ENCODE measurements around the gene GSG1L. TPM values are rescaled to one million over a fixed set of nuclear protein-coding genes. Genes with fewer than 3 reads are reported as not detected.

The GSG1L gene
- total RNA-seq, 1 experiment from 2014 or later: not detected

DNA sequence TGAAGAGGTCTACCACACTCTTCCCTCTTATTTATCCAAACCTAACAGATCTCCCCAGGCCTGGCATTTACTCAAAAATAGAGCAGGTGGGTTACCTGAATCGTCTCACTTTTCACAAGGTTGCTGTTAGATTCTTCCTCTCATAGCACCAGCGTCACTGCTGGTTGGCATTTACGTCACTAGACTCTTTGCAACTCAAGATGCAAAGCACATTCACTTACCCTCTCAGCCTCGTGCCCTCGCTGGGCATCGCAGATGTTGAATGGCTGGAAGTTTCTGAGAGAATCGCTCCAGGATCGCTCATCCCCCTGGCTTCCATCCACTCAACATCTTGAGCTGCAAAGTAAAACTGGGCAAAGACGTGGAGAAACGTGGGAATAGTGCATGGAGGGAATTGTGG is 21.9 kb downstream of the GSG1L start:
- Histone ChIP-seq H3K36me3 (no peaks in the 10 kb centered on the region), H3K27me3 (replicated peaks) (peaks cover 2% of the 10 kb centered on the region; the same call in 1 of the 2 replicates), H3K4me3 (no peak overlapping the region), H3K9me3 (replicated peaks) (no peaks in the 10 kb centered on the region), H3K27ac (no peak overlapping the region), H3K4me1 (replicated peaks) (no peaks in the 10 kb centered on the region)
- DNase-seq (ENCODE audit: low read depth in 1 of 2, low spot score in 2 of 2): no peak

DNA sequence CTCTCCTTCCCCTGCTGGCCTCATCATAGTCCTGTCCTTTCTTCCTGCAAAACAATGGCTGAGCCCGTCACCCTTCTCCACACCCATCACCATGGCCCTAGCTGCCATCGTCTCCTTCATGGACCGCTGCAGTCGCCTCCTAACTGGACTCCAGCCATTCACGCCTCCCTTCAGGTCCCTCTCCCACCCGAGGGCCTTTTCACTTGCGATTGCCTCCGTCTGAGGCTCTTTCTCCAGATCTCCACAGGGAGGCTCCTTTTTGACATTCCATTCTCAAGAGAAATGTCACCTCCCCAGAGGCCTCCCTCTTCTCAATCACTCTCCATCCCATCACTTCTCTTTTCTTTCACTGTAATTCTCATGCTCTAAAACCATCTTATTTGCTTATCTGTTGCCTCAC is 23.5 kb downstream of the GSG1L start:
- Histone ChIP-seq H3K4me3 (no peak overlapping the region), H3K27ac (no peak overlapping the region), H3K36me3 (no peaks in the 10 kb centered on the region), H3K27me3 (replicated peaks) (peaks cover 5% of the 10 kb centered on the region; the same call in 1 of the 2 replicates), H3K9me3 (replicated peaks) (no peaks in the 10 kb centered on the region), H3K4me1 (replicated peaks) (no peaks in the 10 kb centered on the region)
- DNase-seq (ENCODE audit: low read depth in 1 of 2, low spot score in 2 of 2): no peak

DNA sequence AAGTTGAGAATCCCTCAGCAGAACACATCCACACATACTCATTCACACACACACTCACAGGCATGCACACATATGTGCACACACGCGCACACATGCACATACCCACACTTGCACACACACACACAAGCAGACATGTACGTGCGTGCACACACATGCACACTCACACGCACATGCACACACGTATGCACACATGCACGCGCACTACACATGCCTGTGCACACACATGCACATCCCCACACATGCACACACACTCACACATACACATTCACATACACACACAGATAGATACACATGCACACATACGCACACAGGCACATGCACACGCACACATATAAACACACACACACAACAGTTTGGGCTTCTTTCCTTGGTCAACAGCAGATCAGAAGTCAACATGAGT is 24.0 kb downstream of the GSG1L start:
- Histone ChIP-seq H3K36me3 (no peaks in the 10 kb centered on the region), H3K4me1 (replicated peaks) (no peaks in the 10 kb centered on the region), H3K27ac (no peak overlapping the region), H3K27me3 (replicated peaks) (peaks cover 6% of the 10 kb centered on the region; the same call in 1 of the 2 replicates), H3K9me3 (replicated peaks) (no peaks in the 10 kb centered on the region), H3K4me3 (no peak overlapping the region)
- DNase-seq (ENCODE audit: low read depth in 1 of 2, low spot score in 2 of 2): no peak

DNA sequence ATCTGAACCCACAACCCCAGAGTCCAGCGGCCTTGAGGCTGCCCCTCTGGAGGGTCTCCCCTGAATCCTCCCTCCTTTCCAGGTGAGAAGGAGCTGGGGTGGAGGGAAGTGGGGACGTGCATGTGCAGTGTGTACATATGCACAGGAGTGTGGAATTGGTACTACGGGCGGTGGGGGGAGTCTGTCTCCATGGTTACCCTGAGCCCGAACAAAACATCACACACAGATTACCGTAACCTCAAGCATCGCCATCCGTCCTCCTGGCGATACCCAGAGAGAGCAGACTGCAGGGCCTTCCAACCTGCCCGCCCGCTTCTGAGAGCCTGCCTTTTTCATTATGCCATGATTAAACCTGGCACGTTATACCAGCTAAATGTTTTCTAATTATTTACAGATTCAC is 25.1 kb downstream of the GSG1L start:
- Histone ChIP-seq H3K4me1 (replicated peaks) (no peaks in the 10 kb centered on the region), H3K27me3 (replicated peaks) (peaks cover 6% of the 10 kb centered on the region; the same call in 1 of the 2 replicates), H3K27ac (no peak overlapping the region), H3K9me3 (replicated peaks) (no peaks in the 10 kb centered on the region), H3K4me3 (no peak overlapping the region), H3K36me3 (no peaks in the 10 kb centered on the region)
- no peak for DNase-seq (ENCODE audit: low read depth in 1 of 2, low spot score in 2 of 2)

DNA sequence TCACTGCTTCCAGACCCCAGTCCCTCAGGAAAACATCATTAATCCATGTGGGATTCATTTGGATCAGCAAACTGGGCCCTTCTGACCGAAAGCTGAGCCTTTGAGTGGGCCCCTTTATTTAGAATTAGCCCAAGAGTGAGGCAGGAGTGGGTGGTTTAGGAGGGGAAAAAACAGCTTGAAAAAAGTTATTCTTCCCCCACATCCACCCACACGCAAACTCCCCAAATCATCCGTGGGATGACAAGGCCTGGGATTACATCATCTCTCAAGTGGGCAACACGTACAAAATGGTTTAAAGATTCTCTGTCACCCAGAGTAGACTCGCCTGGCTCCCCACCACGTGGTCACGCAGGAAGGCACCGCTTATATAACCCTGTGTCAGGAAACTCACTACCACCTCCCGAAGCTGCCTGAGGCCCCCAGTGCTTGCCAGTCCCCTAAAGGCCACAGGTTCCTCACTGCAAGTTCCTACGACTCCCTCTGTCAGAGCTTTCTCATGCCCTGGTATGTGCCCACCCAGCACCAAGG is 27.6 kb downstream of the GSG1L start:
- Histone ChIP-seq H3K27me3 (replicated peaks) (peaks cover 9% of the 10 kb centered on the region), H3K9me3 (replicated peaks) (no peaks in the 10 kb centered on the region), H3K4me3 (no peak overlapping the region), H3K36me3 (no peaks in the 10 kb centered on the region), H3K27ac (no peak overlapping the region), H3K4me1 (replicated peaks) (no peaks in the 10 kb centered on the region)
- DNase-seq (ENCODE audit: low read depth in 1 of 2, low spot score in 2 of 2): no peak

- Histone ChIP-seq H3K9me3 (replicated peaks) (no peaks in the 10 kb centered on the region), H3K4me1 (replicated peaks) (no peaks in the 10 kb centered on the region), H3K27ac (no peak overlapping the region), H3K4me3 (no peak overlapping the region), H3K27me3 (replicated peaks) (peaks cover 9% of the 10 kb centered on the region), H3K36me3 (no peaks in the 10 kb centered on the region)
- no peak for DNase-seq (ENCODE audit: low read depth in 1 of 2, low spot score in 2 of 2)
Measured at GRCh38 chr16:28033870-28034269, 29.6 kb downstream of the GSG1L start.

- Histone ChIP-seq H3K9me3 (replicated peaks) (no peaks in the 10 kb centered on the region), H3K27ac (no peak overlapping the region), H3K4me3 (no peak overlapping the region), H3K36me3 (no peaks in the 10 kb centered on the region), H3K27me3 (replicated peaks) (peaks cover 3% of the 10 kb centered on the region), H3K4me1 (replicated peaks) (no peaks in the 10 kb centered on the region)
- DNase-seq (ENCODE audit: low read depth in 1 of 2, low spot score in 2 of 2): no peak
Measured at GRCh38 chr16:28029387-28030002, 34.0 kb downstream of the GSG1L start.

GRCh38 chr16:28027055-28027454 is 36.5 kb downstream of the GSG1L start:
- no peaks in the 10 kb centered on the region for H3K36me3 ChIP-seq
- H3K27ac ChIP-seq: no peak overlapping the region
- no peak overlapping the region for H3K4me3 ChIP-seq
- DNase-seq (ENCODE audit: low read depth in 1 of 2, low spot score in 2 of 2): no peak
- no peaks in the 10 kb centered on the region for H3K4me1 ChIP-seq (replicated peaks)
- no peaks in the 10 kb centered on the region for H3K9me3 ChIP-seq (replicated peaks)
- peaks cover 18% of the 10 kb centered on the region for H3K27me3 ChIP-seq (replicated peaks)

DNA sequence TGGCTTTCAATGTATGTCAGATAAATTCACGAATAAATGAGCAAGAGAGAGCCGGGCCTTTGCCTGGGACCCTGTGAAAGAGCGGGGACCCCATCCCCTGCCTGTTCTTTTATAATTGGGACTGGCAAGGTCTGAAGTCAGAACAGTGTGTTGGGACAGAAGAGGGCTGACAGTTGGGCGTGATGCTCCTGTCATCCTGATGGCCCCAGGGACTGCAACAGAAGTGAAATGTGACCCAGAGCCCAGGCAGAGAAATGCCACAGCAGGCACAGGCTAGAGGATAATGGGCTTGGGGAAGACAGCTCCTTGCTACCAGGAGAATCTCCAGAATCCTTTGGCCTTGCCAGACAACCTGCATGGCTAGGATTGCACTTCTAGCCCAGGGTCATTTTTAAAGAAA is 37.9 kb downstream of the GSG1L start:
- Histone ChIP-seq H3K4me3 (no peak overlapping the region), H3K36me3 (no peaks in the 10 kb centered on the region), H3K4me1 (replicated peaks) (no peaks in the 10 kb centered on the region), H3K27ac (no peak overlapping the region), H3K27me3 (replicated peaks) (peaks cover 17% of the 10 kb centered on the region; the same call in 1 of the 2 replicates), H3K9me3 (replicated peaks) (no peaks in the 10 kb centered on the region)
- DNase-seq (ENCODE audit: low read depth in 1 of 2, low spot score in 2 of 2): no peak

- H3K4me3 ChIP-seq: no peak overlapping the region
- peaks cover 31% of the 10 kb centered on the region for H3K27me3 ChIP-seq (replicated peaks)
- H3K36me3 ChIP-seq: no peaks in the 10 kb centered on the region
- DNase-seq (ENCODE audit: low read depth in 1 of 2, low spot score in 2 of 2): no peak
- H3K27ac ChIP-seq: no peak overlapping the region
- H3K9me3 ChIP-seq (replicated peaks): no peaks in the 10 kb centered on the region
- H3K4me1 ChIP-seq (replicated peaks): no peaks in the 10 kb centered on the region
Measured at GRCh38 chr16:28019218-28019617, 44.3 kb downstream of the GSG1L start.

GRCh38 chr16:28014851-28015250 is 48.7 kb downstream of the GSG1L start:
- H3K9me3 ChIP-seq (replicated peaks): no peaks in the 10 kb centered on the region
- H3K4me1 ChIP-seq (replicated peaks): no peaks in the 10 kb centered on the region
- DNase-seq (ENCODE audit: low read depth in 1 of 2, low spot score in 2 of 2): no peak
- no peaks in the 10 kb centered on the region for H3K36me3 ChIP-seq
- H3K27ac ChIP-seq: no peak overlapping the region
- peaks cover 18% of the 10 kb centered on the region for H3K27me3 ChIP-seq (replicated peaks)
- H3K4me3 ChIP-seq: no peak overlapping the region

DNA sequence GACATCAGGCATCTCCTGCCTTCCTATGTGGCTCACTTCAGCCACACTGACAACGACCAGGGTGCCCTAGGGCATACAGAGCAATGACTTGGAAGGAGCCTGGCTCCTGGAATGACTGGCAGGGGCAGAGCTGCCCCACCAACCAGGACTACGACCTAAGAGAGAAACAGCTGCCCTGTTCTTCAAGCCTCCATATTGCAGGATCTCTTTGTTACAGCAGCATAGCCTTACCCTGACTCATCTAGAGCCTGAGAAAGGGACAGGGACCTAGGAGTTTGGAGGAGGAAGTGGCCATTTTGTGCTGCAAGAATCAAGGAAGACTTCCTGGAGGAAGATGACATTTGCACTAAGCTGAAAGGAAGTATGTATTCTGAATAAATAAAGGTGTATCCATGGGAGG is 49.6 kb downstream of the GSG1L start:
- no peak for DNase-seq (ENCODE audit: low read depth in 1 of 2, low spot score in 2 of 2)
- H3K9me3 ChIP-seq (replicated peaks): no peaks in the 10 kb centered on the region
- no peak overlapping the region for H3K4me3 ChIP-seq
- no peaks in the 10 kb centered on the region for H3K4me1 ChIP-seq (replicated peaks)
- peaks cover 27% of the 10 kb centered on the region for H3K27me3 ChIP-seq (replicated peaks)
- no peak overlapping the region for H3K27ac ChIP-seq
- H3K36me3 ChIP-seq: no peaks in the 10 kb centered on the region

DNA sequence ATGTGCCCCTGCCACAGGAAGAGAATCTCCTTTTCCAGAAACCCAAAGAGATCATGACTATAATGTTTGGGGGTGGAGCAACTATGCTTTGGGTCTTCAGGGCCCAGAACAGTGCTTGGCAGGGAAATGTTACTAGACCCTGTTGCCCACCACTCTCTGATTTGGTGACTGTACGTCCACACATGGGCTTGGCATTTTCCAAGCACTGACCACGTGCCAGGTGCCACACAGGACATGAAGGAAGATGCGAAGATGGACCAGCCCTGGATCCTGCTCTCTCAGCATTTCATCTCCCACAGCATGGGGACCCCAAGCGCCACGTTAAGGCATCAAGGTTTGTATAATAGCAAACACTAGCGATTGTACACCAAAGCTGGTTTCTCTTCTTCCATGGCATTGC is 50.1 kb downstream of the GSG1L start:
- Histone ChIP-seq H3K36me3 (no peaks in the 10 kb centered on the region), H3K27me3 (replicated peaks) (peaks cover 30% of the 10 kb centered on the region), H3K4me1 (replicated peaks) (no peaks in the 10 kb centered on the region), H3K4me3 (no peak overlapping the region), H3K27ac (no peak overlapping the region), H3K9me3 (replicated peaks) (no peaks in the 10 kb centered on the region)
- DNase-seq (ENCODE audit: low read depth in 1 of 2, low spot score in 2 of 2): no peak

DNA sequence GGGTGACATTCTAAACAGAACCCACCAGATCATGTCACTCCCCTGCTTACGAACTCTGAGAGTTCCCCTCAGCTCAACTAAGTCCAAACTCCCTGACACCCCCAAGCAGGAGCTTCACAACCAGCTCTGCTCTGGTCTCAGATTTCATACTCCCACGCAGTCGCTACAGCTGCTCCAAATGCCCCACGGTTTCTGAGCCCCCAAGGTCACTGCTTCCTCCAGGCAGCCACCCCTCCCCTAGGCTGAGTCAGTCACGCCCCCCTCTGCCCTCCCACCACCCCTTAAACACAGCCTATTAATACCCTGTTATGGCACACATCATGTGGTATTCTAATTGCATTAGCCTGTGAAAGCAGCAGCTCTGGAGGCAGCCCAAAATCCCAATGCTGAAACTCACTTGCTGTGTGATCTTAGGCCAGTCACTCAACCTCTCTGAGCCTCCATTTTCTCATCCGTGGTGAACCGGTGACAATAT is 51.5 kb downstream of the GSG1L start:
- Histone ChIP-seq H3K4me1 (replicated peaks) (no peaks in the 10 kb centered on the region), H3K27me3 (replicated peaks) (peaks cover 22% of the 10 kb centered on the region), H3K36me3 (no peaks in the 10 kb centered on the region), H3K27ac (no peak overlapping the region), H3K4me3 (no peak overlapping the region), H3K9me3 (replicated peaks) (no peaks in the 10 kb centered on the region)
- DNase-seq (ENCODE audit: low read depth in 1 of 2, low spot score in 2 of 2): no peak

- H3K36me3 ChIP-seq: no peaks in the 10 kb centered on the region
- no peaks in the 10 kb centered on the region for H3K4me1 ChIP-seq (replicated peaks)
- H3K4me3 ChIP-seq: no peak overlapping the region
- H3K9me3 ChIP-seq (replicated peaks): no peaks in the 10 kb centered on the region
- DNase-seq (ENCODE audit: low read depth in 1 of 2, low spot score in 2 of 2): no peak
- H3K27ac ChIP-seq: no peak overlapping the region
- H3K27me3 ChIP-seq (replicated peaks): peaks cover 19% of the 10 kb centered on the region
Measured at GRCh38 chr16:28011223-28011622, 52.3 kb downstream of the GSG1L start.

Data from SJSA1 (cell line).